T-helper 2 cell treated with Interferon-gamma antibody and Interleukin-4, amounts not matched to agents 100 ng/mL and 5 ng/mL, for 36 hours (primary cell): ENCODE data around the gene CLMP. TPM values are rescaled to one million over a fixed set of nuclear protein-coding genes. Genes with fewer than 3 reads are reported as not detected.
"Not testable (repeated sequence)": the region's sequence is repeated elsewhere in the genome, so short reads cannot be mapped to it uniquely, and the experiment has no call there.

Source experiments
- intact Hi-C: fragments of 100-400 bp; cut with micrococcal nuclease; formaldehyde crosslinking; loops from one replicate; pipeline ENCODE4 v1.15.1; 2023
- total RNA-seq: library from RNA; stranded (reverse); gene quantifications from 2 replicates; pipeline ENCODE4 v1.2.3, GENCODE V29; 2022

CLMP gene
- total RNA-seq, 1 donor from 2014 or later, result 0.09 TPM

- intact Hi-C loops, result no loop called here
Measured at GRCh38 chr11:123218451-123218850, 23.4 kb upstream of the CLMP start.

- intact Hi-C loops, result no loop called here
Measured at GRCh38 chr11:123217897-123218296, 22.8 kb upstream of the CLMP start.

- intact Hi-C loops, result no loop called here
Measured at GRCh38 chr11:123216249-123216648, 21.2 kb upstream of the CLMP start.

- intact Hi-C loops, result no loop called here
Measured at GRCh38 chr11:123214940-123215339, 19.9 kb upstream of the CLMP start.

- intact Hi-C loops, result no loop called here
Measured at GRCh38 chr11:123214396-123214795, 19.3 kb upstream of the CLMP start.

- intact Hi-C loops, result no loop called here
Measured at GRCh38 chr11:123213307-123213771, 18.3 kb upstream of the CLMP start.

GRCh38 chr11:123212406-123212805 is 17.4 kb upstream of the CLMP start:
- intact Hi-C loops, result no loop called here

- intact Hi-C loops, result no loop called here
Measured at GRCh38 chr11:123211981-123212380, 16.9 kb upstream of the CLMP start.

GRCh38 chr11:123211149-123211852 is 16.3 kb upstream of the CLMP start:
- intact Hi-C loops, result no loop called here

- intact Hi-C loops, result no loop called here
Measured at GRCh38 chr11:123209591-123209990, 14.5 kb upstream of the CLMP start.

GRCh38 chr11:123206791-123207434 is 11.9 kb upstream of the CLMP start:
- intact Hi-C loops, result no loop called here

- intact Hi-C loops, result not testable (repeated sequence)
Measured at GRCh38 chr11:123206055-123206454, 11.0 kb upstream of the CLMP start.

GRCh38 chr11:123203934-123204333 is 8.9 kb upstream of the CLMP start:
- intact Hi-C loops, result no loop called here

GRCh38 chr11:123203471-123203870 is 8.4 kb upstream of the CLMP start:
- intact Hi-C loops, result no loop called here

GRCh38 chr11:123202155-123203151 is 7.4 kb upstream of the CLMP start:
- intact Hi-C loops, result no loop called here

GRCh38 chr11:123200264-123200663 is 5.2 kb upstream of the CLMP start:
- intact Hi-C loops, result no loop called here

GRCh38 chr11:123197711-123198110 is 2.7 kb upstream of the CLMP start:
- intact Hi-C loops, result no loop called here

- intact Hi-C loops, result no loop called here
Measured at GRCh38 chr11:123196060-123196714, 1.1 kb upstream of the CLMP start.

GRCh38 chr11:123194337-123195187 is 486 bp downstream of the CLMP start:
- intact Hi-C loops, result no loop called here

GRCh38 chr11:123193742-123194141 is 1.3 kb downstream of the CLMP start:
- intact Hi-C loops, result no loop called here
